ENCODE measurements around the gene SKAP1. TPM values are rescaled to one million over a fixed set of nuclear protein-coding genes. Genes with fewer than 3 reads are reported as not detected.
A peak's percentile ranks its signal among the peaks of the same experiment; 100 is the strongest.

Gene SKAP1
- total and polyA plus RNA-seq, 8 donors, result 2.4 to 4.4 (median 3.2) TPM; not detected in 2

GRCh38 chr17:48469227-48469626 lies 39.2 kb upstream of the SKAP1 start:
- no peaks in the 10 kb centered on the region for H3K36me3 ChIP-seq
- H3K9me3 ChIP-seq, result no peaks in the 10 kb centered on the region
- H3K27me3 ChIP-seq, result peaks cover 0 to 33% (median 6%) of the 10 kb centered on the region in 3 donors
- intact Hi-C loops (cut with DNase I; ENCODE audit: low total_unique reads), result no loop called here
- WGBS, 5 donors, result 76 to 88% (median 83%) methylated on average over 3 of the region's 3 CpGs
- DNase-seq, result no peak
- no peak overlapping the region for H3K4me3 ChIP-seq
- no peaks in the 10 kb centered on the region for H3K4me1 ChIP-seq
- no peak for TF ChIP-seq CTCF (IDR thresholded peaks at IDR 0.05)
- TF ChIP-seq EP300 (IDR thresholded peaks at IDR 0.05), result no peak
- no peak for TF ChIP-seq POLR2AphosphoS5 (IDR thresholded peaks at IDR 0.05)
- TF ChIP-seq POLR2A (IDR thresholded peaks at IDR 0.05), result no peak
- no peak overlapping the region for H3K27ac ChIP-seq

- intact Hi-C loops (cut with DNase I; ENCODE audit: low total_unique reads), result no loop called here
- Histone ChIP-seq H3K27me3 (peaks cover 0 to 33% (median 6%) of the 10 kb centered on the region in 3 donors), H3K4me3 (no peak overlapping the region), H3K9me3 (no peaks in the 10 kb centered on the region), H3K36me3 (no peaks in the 10 kb centered on the region), H3K4me1 (no peaks in the 10 kb centered on the region), H3K27ac (no peak overlapping the region)
- WGBS, 5 donors, result 80 to 84% (median 81%) methylated on average over 4 of the region's 4 CpGs
- DNase-seq, result no peak
- TF ChIP-seq POLR2A (IDR thresholded peaks at IDR 0.05), result no peak
- no peak for TF ChIP-seq CTCF (IDR thresholded peaks at IDR 0.05)
- no peak for TF ChIP-seq POLR2AphosphoS5 (IDR thresholded peaks at IDR 0.05)
- TF ChIP-seq EP300 (IDR thresholded peaks at IDR 0.05), result no peak
These were observed 38.3 kb upstream of the SKAP1 start for GRCh38 chr17:48468299-48468698.

- intact Hi-C loops (cut with DNase I; ENCODE audit: low total_unique reads), result no loop called here
- 90 to 100% (median 93%) methylated on average over 2 of the region's 2 CpGs for WGBS, 5 donors
- no peak for DNase-seq
- Histone ChIP-seq H3K27me3 (peaks cover 0 to 20% (median 0%) of the 10 kb centered on the region in 3 donors), H3K9me3 (no peaks in the 10 kb centered on the region), H3K4me3 (no peak overlapping the region), H3K36me3 (no peaks in the 10 kb centered on the region), H3K27ac (no peak overlapping the region), H3K4me1 (no peaks in the 10 kb centered on the region)
- no peak for TF ChIP-seq POLR2AphosphoS5 (IDR thresholded peaks at IDR 0.05)
- no peak for TF ChIP-seq CTCF (IDR thresholded peaks at IDR 0.05)
- TF ChIP-seq POLR2A (IDR thresholded peaks at IDR 0.05), result no peak
- no peak for TF ChIP-seq EP300 (IDR thresholded peaks at IDR 0.05)
These were observed 35.9 kb upstream of the SKAP1 start for GRCh38 chr17:48465884-48466283.

GRCh38 chr17:48463526-48463925 lies 33.5 kb upstream of the SKAP1 start:
- H3K36me3 ChIP-seq, result no peaks in the 10 kb centered on the region
- DNase-seq, result peak in 1 of 2 donors; percentile 81
- intact Hi-C loops (cut with DNase I; ENCODE audit: low total_unique reads), result no loop called here
- TF ChIP-seq EP300 (IDR thresholded peaks at IDR 0.05), result no peak
- no peak for TF ChIP-seq POLR2AphosphoS5 (IDR thresholded peaks at IDR 0.05)
- no peak for TF ChIP-seq POLR2A (IDR thresholded peaks at IDR 0.05)
- H3K27me3 ChIP-seq, result peaks cover 0 to 38% (median 0%) of the 10 kb centered on the region in 3 donors
- H3K27ac ChIP-seq, result no peak overlapping the region
- 54 to 73% (median 61%) methylated on average over 4 of the region's 4 CpGs for WGBS, 5 donors
- no peak overlapping the region for H3K4me3 ChIP-seq
- no peaks in the 10 kb centered on the region for H3K9me3 ChIP-seq
- H3K4me1 ChIP-seq, result no peaks in the 10 kb centered on the region

GRCh38 chr17:48462946-48463345 lies 32.9 kb upstream of the SKAP1 start:
- no peaks in the 10 kb centered on the region for H3K4me1 ChIP-seq
- intact Hi-C loops (cut with DNase I; ENCODE audit: low total_unique reads), result no loop called here
- H3K36me3 ChIP-seq, result no peaks in the 10 kb centered on the region
- H3K4me3 ChIP-seq, result no peak overlapping the region
- TF ChIP-seq POLR2AphosphoS5 (IDR thresholded peaks at IDR 0.05) (no peak), EP300 (IDR thresholded peaks at IDR 0.05) (no peak), CTCF (IDR thresholded peaks at IDR 0.05) (no peak), POLR2A (IDR thresholded peaks at IDR 0.05) (no peak)
- no peaks in the 10 kb centered on the region for H3K9me3 ChIP-seq
- 48 to 73% (median 62%) methylated on average over 2 of the region's 2 CpGs for WGBS, 5 donors
- no peak overlapping the region for H3K27ac ChIP-seq
- peaks cover 0 to 38% (median 0%) of the 10 kb centered on the region in 3 donors for H3K27me3 ChIP-seq
- DNase-seq, result no peak

Data from stomach (tissue), 9 donors.